Measurements from ENCODE around the gene ABCA8.
"Not testable (repeated sequence)": the region's sequence is repeated elsewhere in the genome, so short reads cannot be mapped to it uniquely, and the experiment has no call there.

Gene ABCA8

GRCh38 chr17:68824185-68824584, 131.0 kb downstream of the ABCA8 start:
- DNase-seq (ENCODE audit: low read depth in 2 of 2), result not testable (repeated sequence)

GRCh38 chr17:68822719-68823289, 132.4 kb downstream of the ABCA8 start:
- DNase-seq (ENCODE audit: low read depth in 2 of 2), result no peak

GRCh38 chr17:68821860-68822696, 133.1 kb downstream of the ABCA8 start:
- DNase-seq (ENCODE audit: low read depth in 2 of 2), result no peak

- no peak for DNase-seq (ENCODE audit: low read depth in 2 of 2)
Measured at GRCh38 chr17:68820825-68821481, 134.2 kb downstream of the ABCA8 start.

GRCh38 chr17:68820476-68820824, 134.7 kb downstream of the ABCA8 start:
- no peak for DNase-seq (ENCODE audit: low read depth in 2 of 2)

GRCh38 chr17:68819465-68819864, 135.7 kb downstream of the ABCA8 start:
- DNase-seq (ENCODE audit: low read depth in 2 of 2), result no peak

Measured in stimulated activated CD8-positive, alpha-beta memory T cell treated with anti-CD3 and anti-CD28 coated beads, Interleukin-15, amount 100 ng/mL, for 48 hours (primary cell).